Adipose tissue (tissue), 3 donors: ENCODE results near the gene PIK3AP1. TPM values are rescaled to one million over a fixed set of nuclear protein-coding genes. Genes with fewer than 3 reads are reported as not detected.
"Not testable (repeated sequence)": the region's sequence is repeated elsewhere in the genome, so short reads cannot be mapped to it uniquely, and the experiment has no call there.

ENCODE experiments used
- H3K27ac ChIP-seq: one replicate; pipeline ENCODE4 v1.5.1; 2013; ENCODE audit warnings: low read depth, low read length
- WGBS, 3 donors: extraction: QIAGEN DNeasy Blood & Tissue Kit; methylation state at CpG; one replicate each; pipeline ENCODE4 v1.1.7; 2013; 5-methylcytosine and 5-hydroxymethylcytosine counted together
- polyA plus RNA-seq, 3 donors: library from polyadenylated mRNA; stranded (reverse); fragments of 200-250 nt; gene quantifications; one replicate each; pipeline ENCODE4 v1.2.3, GENCODE V29; 2013
- donor health status: healthy with polysubstance abuse.
- donor health status: Bipolar disorder and iron deficiency.
- donor health status: healthy.

PIK3AP1 gene
- polyA plus RNA-seq, 3 donors: 4.4 to 9.7 (median 9.4) TPM

DNA sequence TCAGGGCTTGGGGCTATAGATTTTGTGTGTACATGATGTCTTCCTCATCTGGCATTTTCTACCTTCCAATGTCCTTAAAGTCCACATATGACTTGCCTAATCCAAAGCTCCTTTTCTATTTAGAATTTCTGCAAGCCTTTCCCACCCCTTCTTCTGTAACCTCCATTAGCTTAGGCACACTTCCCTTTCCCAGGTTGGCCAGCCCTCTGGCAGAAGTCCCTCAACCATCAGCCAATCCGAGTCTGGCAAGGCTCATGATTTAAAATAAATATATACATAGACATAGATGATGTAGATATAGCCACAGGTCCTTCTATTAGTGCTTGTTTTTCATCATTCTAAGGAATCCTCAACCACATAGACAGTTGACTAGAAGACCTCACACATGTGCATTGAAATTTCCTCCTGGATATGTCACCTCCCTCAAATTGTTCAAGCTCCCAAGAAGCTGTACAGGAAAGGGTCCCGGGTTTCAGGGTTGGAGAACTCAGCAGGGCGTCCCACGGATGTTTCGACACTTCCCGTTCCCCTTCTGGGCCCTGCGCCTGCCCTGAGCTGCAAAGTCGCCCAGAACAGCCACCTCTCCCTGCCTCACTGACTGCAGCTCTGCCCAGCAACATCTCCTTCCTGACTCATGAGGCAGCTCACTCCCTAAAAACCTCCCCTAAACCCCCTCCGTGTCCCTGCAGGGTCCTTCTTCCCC is 20.4 kb upstream of the PIK3AP1 start:
- WGBS, 3 donors: 29 to 68% (median 39%) methylated on average over 9 of the region's 9 CpGs
- no peak overlapping the region for H3K27ac ChIP-seq

GRCh38 chr10:96740141-96740540 is 19.8 kb upstream of the PIK3AP1 start:
- no peak overlapping the region for H3K27ac ChIP-seq

DNA sequence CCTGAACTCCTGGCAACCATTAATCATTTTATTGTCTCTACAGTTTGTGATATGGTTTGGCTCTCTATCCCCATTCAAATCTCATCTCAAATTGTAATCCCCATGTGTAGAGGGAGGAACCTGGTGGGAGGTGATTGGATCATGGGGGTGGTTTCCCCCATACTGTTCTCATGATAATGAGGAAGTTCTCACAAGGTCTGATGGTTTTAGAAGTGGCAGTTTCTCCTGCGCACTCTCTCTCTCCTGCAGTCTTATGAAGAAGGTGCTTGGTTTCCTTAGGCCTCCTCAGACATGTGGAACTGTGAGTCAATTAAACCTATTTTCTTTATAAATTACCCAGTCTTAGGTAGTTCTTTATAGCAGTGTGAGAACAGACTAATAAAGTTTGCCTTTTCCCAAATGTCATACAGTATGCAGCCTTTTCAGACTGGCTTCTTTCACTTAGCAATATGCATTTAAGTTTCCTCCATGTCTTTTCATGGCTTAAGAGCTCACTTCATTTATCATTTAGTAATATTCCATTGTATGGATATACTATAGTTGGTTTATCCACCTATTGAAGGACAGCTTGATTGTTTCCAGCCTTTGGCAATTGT is 17.1 kb upstream of the PIK3AP1 start:
- not testable (repeated sequence) for H3K27ac ChIP-seq
- 58 to 96% (median 77%) methylated on average over 1 of the region's 1 CpG for WGBS, 3 donors

More at GRCh38 chr10:96740141-96740540, 19.8 kb upstream of the PIK3AP1 start:
- 86 to 95% (median 90%) methylated on average over 7 of the region's 7 CpGs for WGBS, 3 donors

DNA sequence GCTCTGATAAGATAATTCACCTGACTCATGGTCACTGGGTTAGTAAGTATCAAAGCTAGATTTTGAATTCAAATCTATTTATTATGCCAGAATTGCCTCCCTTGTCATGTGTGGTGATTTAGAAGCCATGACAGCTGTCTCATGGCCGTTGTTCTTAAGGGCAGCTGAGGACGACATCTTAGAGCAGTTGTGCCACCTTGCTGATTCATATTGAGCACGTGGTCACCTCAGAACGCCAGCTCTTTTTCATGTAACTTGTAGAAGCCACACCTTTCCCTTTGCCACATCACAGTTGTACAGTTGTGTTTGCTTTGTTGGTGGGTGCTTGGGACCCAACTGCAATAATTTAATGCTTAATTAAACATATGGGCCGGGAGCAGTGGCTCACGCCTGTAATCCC is 4.3 kb upstream of the PIK3AP1 start:
- 78 to 83% (median 81%) methylated on average over 6 of the region's 6 CpGs for WGBS, 3 donors
- no peak overlapping the region for H3K27ac ChIP-seq

- no peak overlapping the region for H3K27ac ChIP-seq
- WGBS, 3 donors: 36 to 45% (median 43%) methylated on average over 4 of the region's 4 CpGs
These were observed 876 bp upstream of the PIK3AP1 start for GRCh38 chr10:96721207-96721572.

- WGBS, 3 donors: 1 to 9% (median 8%) methylated on average over 28 to 38 of the region's 38 CpGs
- no peak overlapping the region for H3K27ac ChIP-seq
These were observed 378 bp downstream of the PIK3AP1 start for GRCh38 chr10:96719850-96720421.

GRCh38 chr10:96719200-96719599 is 1.1 kb downstream of the PIK3AP1 start:
- H3K27ac ChIP-seq: no peak overlapping the region
- WGBS, 3 donors: 37 to 93% (median 88%) methylated on average over 1 of the region's 1 CpG

DNA sequence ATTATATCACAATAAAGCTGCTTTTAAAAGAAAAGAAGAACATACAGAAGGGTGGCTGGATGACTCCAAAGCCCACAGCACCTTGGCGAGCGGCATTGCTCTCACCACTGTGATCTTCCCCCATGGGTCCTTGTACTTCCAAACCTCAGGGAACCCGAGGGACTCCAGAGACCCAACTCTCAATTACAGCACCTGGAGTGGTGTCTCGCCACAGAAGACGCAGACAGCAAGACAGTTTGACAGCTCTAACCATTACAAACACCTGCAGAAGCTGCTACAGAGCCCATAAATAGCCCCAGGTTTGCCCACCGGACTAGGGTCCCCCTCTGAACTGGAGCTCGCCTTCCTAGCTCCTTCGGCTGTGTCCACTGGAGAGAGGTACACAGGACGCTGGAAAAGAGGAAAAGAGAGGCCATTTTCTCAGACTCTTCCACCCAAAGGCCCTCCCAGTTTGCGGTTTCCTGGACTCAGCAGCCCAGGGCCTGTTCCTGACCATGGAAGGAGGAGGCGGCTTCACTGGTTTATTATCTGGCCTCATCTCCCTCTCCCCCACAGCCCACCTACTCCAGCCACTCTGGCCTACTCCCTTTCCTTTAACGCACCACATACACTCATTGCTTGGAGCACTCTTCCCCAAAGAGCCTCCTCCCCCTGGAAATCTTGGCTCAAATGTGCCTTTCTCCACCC is 1.9 kb downstream of the PIK3AP1 start:
- WGBS, 3 donors: 77 to 89% (median 82%) methylated on average over 12 of the region's 12 CpGs
- H3K27ac ChIP-seq: no peak overlapping the region

DNA sequence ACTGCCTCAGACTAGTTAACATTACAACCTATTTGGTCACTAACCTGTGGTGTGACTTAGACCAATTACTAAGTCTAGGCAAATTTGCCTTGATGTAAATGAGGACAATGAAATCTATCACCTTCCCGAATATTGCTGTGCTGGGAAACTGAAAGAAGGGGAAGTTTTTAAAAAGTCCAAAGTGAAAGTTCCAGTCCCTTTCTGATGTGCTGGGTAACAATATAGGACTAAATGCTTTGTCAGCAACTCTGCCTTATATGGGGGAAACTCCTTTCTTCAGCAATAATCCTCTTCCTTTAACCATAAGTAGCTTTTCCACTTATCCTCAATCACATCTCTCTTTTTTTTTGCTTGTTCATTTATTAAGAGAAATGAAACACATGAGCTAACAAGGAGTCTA is 3.9 kb downstream of the PIK3AP1 start:
- no peak overlapping the region for H3K27ac ChIP-seq
- WGBS, 3 donors: 34 to 76% (median 56%) methylated on average over 1 of the region's 1 CpG

GRCh38 chr10:96714746-96715255 is 5.5 kb downstream of the PIK3AP1 start:
- 60 to 91% (median 89%) methylated on average over 2 of the region's 2 CpGs for WGBS, 3 donors
- H3K27ac ChIP-seq: no peak overlapping the region

GRCh38 chr10:96714031-96714590 is 6.2 kb downstream of the PIK3AP1 start:
- 84 to 88% (median 87%) methylated on average over 9 of the region's 9 CpGs for WGBS, 3 donors
- H3K27ac ChIP-seq: no peak overlapping the region

DNA sequence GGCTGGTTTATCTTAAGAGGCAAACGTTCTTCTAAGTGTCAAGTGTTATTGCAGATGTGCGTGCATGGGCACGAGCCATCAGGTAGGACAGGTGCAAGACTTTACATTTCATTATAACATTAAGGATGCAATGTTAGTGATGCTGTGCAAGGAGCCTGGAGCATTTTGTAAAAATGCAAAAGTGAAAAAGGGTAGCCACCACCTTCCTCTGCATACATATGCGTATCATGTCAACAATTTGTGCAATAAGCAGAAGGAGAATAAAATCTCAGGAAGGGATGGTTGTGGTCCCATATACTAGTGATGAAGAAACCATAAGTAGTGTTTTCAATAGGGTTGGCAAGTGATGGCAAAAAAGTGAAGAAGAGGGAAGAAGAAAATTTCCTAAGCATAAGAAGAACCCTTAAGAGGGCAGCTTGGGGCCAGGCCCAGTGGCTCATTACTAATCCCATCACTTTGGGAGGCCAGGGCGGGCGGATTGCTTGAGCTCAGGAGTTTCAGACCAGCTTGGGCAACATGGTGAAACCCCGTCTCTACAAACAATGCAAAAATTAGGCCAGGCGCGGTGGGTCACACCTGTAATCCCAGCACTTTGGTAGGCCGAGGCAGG is 7.5 kb downstream of the PIK3AP1 start:
- 86 to 87% (median 87%) methylated on average over 10 of the region's 10 CpGs for WGBS, 3 donors
- no peak overlapping the region for H3K27ac ChIP-seq

DNA sequence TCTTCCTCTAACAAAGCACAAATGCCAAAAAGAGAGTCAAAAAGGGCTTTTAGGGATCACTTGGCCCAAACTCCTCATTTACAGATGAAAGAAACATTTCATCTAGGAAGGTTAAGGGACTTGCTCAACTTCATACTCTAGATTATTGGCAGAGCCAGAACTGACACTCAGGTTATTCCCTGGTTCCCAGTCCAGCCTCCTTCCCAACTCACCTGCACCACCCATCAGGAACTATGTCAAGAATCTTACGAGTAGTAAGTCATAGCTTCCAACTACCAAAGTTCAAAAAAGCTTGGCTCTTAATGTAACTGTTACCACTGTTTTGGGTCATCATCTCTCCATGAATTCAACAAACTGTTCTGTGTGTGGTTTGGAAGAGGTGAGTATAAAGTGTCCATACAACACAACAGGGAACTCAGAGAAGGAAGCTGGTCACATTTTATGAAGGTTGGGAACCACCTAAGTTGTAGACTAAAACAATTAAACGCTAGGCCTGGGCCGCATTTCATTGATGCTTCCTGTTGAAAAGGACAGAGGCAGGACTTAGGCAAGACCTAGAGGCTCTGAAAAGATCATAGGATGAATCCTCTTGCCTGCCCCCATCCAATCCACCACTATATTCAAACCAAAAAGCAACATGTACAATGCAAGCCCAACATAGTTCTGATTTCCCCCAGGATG is 9.1 kb downstream of the PIK3AP1 start:
- H3K27ac ChIP-seq: no peak overlapping the region
- 75 to 79% (median 79%) methylated on average over 3 of the region's 3 CpGs for WGBS, 3 donors

GRCh38 chr10:96709525-96709924 is 10.8 kb downstream of the PIK3AP1 start:
- 83 to 92% (median 89%) methylated on average over 19 of the region's 19 CpGs for WGBS, 3 donors
- H3K27ac ChIP-seq: no peak overlapping the region

GRCh38 chr10:96708996-96709395 is 11.3 kb downstream of the PIK3AP1 start:
- H3K27ac ChIP-seq: no peak overlapping the region
- 89 to 95% (median 92%) methylated on average over 7 of the region's 7 CpGs for WGBS, 3 donors

GRCh38 chr10:96708456-96708855 is 11.9 kb downstream of the PIK3AP1 start:
- WGBS, 3 donors: 52 to 78% (median 54%) methylated on average over 7 of the region's 7 CpGs
- H3K27ac ChIP-seq: no peak overlapping the region

- WGBS, 3 donors: 79 to 95% (median 88%) methylated on average over 1 of the region's 1 CpG
- H3K27ac ChIP-seq: no peak overlapping the region
These were observed 13.9 kb downstream of the PIK3AP1 start for GRCh38 chr10:96706331-96706853.

GRCh38 chr10:96705134-96705533 is 15.2 kb downstream of the PIK3AP1 start:
- 32 to 93% (median 53%) methylated on average over 1 of the region's 1 CpG for WGBS, 3 donors
- no peak overlapping the region for H3K27ac ChIP-seq
